Activated effector memory CD4-positive, alpha-beta T cell treated with Interleukin-2 at 50 U/mL for 16 hours (primary cell): ENCODE measurements around the gene ADRB1.

Experiments
- DNase-seq: peaks from one replicate; pipeline ENCODE4 v3.0.0-alpha.2; 2020

ADRB1 gene

GRCh38 chr10:114026189-114027040 lies 17.3 kb upstream of the ADRB1 start:
- no peak for DNase-seq

DNA sequence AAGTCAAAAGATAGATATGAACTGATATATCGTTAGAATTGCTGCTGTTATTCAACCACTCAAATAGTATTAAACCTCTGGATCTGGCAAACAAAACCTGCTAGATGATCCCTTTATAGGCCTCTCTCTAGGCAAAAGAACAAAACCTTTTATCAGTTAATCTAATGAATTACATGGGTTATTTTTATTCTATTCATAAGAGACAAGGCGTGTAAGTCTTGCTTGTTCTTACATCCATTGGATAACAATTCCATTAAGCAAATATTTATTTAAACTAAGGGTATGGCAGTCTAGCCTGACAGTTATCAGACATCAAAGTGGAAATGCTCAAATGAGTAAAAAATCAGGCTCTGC lies 16.6 kb upstream of the ADRB1 start:
- no peak for DNase-seq

GRCh38 chr10:114027951-114028350 lies 15.7 kb upstream of the ADRB1 start:
- DNase-seq: no peak

DNA sequence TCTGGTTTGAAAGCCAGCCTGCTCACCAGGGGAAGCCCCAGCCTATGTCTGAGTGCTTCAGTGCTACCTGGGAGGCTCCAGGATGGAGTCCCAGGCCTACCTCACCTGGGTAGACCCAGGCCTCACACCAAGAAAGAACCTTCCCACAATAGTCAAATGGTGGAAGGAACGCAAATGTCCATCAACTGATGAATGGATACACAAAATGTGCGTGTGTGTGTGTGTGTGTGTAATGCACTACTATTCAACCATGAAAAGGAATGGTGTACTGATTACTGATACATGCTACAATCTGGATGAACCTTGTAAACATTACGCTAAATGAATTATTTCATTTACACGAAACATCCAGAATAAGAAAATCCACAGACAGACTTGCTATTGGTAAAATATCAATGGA lies 15.2 kb upstream of the ADRB1 start:
- DNase-seq: no peak

DNA sequence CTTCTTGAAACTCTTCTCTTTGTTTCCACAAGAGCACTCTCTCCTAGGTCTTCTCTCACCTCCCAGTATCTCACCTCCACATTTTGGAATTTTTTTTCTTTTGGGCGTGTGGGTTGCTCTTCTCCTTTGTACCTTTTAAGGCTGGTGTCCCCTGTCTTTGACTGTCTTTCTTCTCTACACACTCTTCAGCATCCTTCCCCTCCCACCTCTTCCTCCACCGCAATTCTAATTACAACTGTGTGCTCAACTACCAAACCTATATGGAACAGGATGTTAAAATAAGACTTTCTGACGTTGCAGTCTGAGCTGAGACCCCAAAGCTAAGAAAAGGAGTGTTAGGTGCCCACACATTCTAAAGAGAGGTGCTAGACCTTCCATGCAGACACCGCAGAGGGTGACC lies 14.0 kb upstream of the ADRB1 start:
- no peak for DNase-seq

DNA sequence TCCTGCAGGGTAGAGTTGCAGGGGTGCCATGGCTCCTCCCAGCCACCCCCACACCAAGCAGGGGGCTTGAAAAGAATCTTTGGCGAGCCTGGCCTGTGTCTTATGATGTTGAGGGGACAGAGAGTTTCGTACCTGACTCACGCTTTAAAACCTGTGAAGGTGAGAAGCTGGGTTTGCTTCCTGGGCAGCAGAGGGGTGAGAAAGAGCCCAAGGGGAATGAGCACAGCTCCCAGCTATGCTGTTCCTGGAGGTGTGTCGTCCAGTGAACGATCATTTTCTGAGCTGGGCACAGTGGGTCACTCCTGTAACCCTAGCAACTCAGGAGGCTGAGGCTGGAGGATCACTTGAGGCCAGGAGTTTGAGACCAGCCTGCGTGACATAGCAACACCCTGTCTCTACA lies 13.5 kb upstream of the ADRB1 start:
- DNase-seq: no peak

- no peak for DNase-seq
Measured at GRCh38 chr10:114031073-114031972, 12.3 kb upstream of the ADRB1 start.

DNA sequence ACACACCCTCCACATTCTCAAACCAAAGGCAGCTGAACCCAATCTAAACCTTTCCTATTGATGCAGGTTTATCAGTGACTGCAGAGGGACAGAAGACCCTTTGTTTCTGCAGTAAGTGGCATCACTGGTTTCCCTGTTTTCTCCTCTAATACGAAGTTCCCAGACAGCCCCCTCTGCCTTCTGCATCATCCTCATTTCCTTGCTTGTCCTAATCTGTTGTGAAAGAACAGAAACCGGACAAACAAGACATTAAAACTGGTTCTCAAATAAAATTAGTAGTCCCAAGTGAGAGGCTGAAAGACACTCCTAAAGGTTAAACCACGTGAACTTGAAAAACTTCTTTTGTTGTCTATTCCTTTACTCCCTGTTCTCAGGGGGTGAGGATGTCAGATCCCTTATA lies 10.1 kb upstream of the ADRB1 start:
- DNase-seq: no peak

GRCh38 chr10:114034923-114035645 lies 8.6 kb upstream of the ADRB1 start:
- DNase-seq: no peak

GRCh38 chr10:114035791-114036190 lies 7.9 kb upstream of the ADRB1 start:
- DNase-seq: no peak

GRCh38 chr10:114038819-114039218 lies 4.8 kb upstream of the ADRB1 start:
- no peak for DNase-seq

GRCh38 chr10:114041166-114041565 lies 2.5 kb upstream of the ADRB1 start:
- no peak for DNase-seq

- no peak for DNase-seq
Measured at GRCh38 chr10:114042895-114043531, 653 bp upstream of the ADRB1 start.

GRCh38 chr10:114044247-114045135 lies 825 bp downstream of the ADRB1 start:
- no peak for DNase-seq

GRCh38 chr10:114045136-114046086 lies 1.7 kb downstream of the ADRB1 start:
- no peak for DNase-seq

GRCh38 chr10:114046087-114046458 lies 2.4 kb downstream of the ADRB1 start:
- no peak for DNase-seq

GRCh38 chr10:114048472-114048871 lies 4.8 kb downstream of the ADRB1 start:
- no peak for DNase-seq

DNA sequence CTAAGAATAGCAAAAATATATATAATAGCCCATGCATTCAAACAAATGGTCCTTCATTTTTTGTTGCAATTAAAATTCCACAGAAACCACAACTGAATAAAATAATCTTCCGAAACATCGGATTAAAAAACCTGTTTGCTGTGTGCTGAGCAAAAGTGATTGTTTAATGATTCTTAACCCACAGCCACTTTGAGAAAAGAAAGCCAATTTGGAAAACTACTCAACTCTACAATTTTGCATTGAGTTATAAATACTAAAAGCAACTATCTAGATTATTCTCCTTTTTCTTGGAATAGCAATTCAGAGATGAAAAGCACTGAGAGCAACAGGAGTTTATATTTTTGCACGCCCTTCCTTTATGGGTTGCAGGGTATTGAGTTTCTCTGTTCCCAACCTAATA lies 8.0 kb downstream of the ADRB1 start:
- no peak for DNase-seq

DNA sequence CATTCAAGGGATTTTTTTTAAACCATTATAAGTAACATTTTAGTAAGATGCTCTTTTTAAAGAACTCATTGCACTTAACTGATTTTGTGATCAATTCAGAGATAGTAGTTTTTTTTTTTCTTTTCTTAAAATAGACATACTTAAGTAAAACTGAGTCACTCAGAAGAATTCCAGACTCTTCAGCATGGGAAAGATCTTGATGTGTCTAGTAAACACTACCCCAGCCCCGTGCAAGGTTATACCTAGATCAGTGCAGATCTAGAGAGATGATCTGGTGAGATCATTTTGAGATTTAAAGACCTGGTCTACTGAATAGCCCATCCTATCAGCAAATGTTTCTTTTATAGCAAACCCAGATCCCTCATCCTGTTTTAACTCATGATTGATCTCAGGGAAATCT lies 8.6 kb downstream of the ADRB1 start:
- no peak for DNase-seq

DNA sequence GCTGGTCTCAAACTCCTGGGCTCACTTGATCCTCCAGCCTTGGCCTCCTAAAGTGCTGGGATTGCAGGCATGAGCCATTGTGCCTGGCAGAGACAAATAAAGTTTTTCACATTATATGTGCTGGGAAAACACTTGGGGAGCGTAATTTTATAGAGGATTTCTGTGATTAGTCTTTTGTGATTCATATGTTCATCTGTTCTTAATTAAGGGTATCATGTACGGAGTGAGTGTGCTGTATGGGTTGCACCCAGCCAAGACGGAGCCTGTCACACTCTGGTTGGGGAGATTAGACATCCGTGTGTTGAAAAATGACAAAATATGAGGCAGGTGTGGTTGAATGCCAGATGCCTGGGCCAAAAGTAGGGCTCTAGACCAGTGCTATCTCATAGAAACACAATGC lies 10.3 kb downstream of the ADRB1 start:
- no peak for DNase-seq

- DNase-seq: no peak
Measured at GRCh38 chr10:114057855-114058254, 14.2 kb downstream of the ADRB1 start.
